Measurements from ENCODE around the gene GGT6.

Gene GGT6

DNA sequence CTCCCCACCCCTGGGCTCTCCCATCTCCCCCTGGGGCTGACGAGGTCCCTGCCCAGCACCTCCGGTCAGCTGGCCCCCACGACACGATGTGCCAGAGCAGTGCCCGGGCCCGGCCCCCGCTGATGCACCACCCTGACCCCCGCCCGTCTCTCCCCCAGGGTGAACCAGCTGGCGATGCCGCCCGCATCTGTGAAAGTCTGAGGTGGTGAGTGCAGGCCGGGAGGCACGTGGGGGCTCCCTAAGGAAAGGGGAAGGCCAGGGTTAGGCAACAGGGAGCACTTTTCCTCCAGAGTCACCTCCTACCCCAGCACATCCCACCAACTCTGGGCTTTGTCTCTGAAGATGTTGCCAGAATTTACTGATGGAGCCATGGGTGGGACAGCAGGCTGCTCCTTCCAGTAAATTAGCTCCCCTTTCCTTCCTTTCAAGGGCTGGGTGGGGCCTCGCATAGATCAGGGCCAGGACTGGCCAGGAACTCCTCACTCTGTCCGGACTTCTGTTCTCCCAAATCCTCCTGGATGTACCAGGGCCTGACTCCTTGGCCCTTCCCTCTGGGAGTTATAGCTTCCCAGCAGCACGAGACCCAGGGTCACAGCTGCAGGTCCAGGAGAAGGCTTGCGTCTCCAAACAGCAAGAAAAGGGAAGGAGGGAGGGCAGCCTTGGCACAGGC is 23.5 kb downstream of the GGT6 start:
- no peak for DNase-seq

DNA sequence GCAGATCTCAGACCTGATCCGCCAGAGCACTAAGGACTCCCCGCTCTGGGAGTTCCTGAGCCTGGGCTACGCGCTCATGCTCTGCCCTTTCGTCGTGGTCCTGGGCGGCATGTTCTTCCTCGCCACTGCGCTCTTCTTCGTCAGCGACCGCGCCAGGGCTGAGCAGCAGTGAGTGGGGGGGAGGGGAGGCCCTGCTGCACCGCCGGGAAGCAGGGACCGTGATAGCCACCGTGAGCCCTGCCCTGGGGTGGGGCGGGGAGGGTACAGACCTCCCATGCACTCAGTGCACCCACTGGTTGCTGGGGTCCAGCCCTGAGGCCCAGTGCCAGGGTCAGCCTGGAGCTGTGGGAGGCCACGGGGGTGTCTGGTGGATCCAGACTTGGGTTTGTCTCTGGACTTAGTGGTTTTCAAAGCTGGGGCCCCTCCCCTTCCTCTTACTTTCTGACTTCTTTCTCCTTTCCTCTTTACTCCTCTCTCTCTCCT is 24.1 kb downstream of the GGT6 start:
- no peak for DNase-seq

GRCh38 chr17:4535667-4536258 is 24.6 kb downstream of the GGT6 start:
- no peak for DNase-seq

DNA sequence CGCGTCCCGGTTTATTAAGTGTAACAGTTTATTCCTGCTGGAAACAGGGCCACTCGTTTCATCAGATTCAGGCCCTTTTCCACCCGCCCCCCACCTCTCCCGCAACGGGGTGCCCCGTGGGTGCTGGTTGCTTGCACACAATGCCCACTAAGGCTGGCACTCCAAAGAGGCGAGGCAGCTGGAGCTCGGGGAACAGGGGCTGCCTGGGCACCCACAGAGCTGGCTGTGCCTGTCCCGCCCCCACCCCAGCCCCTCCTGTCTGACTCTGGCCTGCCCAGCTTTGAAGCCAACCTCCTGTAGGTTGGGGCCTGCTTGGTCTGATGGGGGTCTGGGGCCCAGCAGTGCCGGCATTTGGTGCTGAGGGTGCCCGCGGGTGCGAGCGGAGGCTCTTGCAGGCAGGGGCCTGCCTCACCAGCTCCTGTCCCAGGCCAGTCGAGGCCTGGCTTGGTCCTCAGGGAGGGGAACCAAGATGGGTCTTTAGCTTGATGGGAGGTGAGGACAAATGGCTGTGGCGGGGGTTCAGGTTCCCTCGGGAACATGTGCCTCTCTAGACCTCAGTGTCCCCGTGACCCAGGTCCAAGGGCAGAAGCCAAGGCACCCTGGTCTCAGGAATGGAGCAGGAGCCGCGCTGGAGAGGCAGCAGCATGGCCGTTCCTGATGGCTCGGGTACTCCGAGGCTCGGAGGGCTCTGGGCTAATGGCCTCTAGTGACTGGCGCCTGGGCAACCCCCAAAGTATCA is 25.3 kb downstream of the GGT6 start:
- no peak for DNase-seq

DNA sequence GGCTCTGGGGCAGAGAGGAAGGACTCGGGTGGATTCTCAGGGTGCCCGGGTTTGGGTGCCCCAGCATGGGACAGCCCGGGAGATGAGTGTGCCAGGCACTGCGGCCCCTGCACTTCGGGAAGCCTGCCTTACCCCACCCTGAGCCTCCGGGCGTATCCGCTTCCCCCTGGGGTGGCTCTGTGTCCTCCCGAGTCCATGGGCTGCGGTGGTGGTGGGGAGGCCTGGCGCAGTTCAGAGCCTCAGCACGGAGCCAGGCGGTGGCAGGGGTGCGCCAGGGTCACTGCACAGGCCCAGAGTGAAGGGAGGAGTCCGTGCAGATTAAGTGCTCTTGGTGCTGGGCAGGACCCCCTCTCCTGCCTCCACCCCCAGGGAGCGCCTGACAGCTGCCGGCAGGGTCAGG is 25.9 kb downstream of the GGT6 start:
- DNase-seq, result no peak

GRCh38 chr17:4533523-4534504 is 26.6 kb downstream of the GGT6 start:
- no peak for DNase-seq

GRCh38 chr17:4532860-4533522 is 27.4 kb downstream of the GGT6 start:
- DNase-seq, result no peak

- no peak for DNase-seq
Observed at GRCh38 chr17:4531988-4532736, 28.2 kb downstream of the GGT6 start.

DNA sequence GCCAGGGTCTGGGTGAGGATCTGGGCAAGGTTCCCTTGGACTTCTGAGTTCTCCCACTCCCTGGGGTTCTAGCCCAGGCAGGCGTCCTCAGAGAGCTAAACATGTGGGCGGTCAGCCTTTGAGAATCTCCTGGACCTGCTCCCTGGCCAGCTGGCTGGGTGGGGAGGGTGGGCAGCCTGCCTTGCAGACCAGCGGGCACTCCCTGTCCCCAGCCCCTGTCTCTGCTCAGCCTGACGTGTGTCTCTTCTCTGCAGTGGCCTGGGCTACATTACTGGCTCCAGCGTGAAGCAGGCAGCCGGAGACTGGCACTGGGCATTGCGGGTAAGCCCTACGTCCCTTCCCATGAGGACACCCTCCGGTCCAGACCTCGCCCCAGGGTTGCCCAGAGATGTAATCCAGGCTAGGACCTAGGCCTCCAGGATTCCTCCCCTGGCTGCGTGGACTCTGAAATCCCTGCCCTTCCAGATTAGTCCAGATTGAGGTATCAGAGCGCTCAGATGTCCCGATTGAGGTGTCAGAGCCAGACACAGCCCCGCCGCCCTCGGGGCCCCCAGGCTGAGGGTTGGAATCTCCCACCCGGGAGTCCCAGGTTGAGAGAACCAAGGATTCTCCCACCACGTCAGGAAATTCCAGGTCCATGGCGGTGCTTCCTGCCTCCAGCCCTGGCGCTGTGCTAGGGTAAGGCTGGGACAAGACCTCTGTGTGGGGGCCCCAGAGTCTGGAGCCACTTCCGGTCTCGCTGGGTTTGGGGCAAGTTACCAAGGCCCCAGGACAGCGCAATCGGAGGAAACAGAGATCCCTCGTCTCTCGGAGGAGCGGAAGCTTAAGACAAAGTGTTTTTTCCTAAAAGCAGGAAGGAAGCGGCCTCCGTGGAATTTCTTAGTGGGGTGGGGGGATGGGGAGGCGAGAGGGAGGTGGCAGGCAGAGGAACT is 29.3 kb downstream of the GGT6 start:
- DNase-seq, result no peak

DNA sequence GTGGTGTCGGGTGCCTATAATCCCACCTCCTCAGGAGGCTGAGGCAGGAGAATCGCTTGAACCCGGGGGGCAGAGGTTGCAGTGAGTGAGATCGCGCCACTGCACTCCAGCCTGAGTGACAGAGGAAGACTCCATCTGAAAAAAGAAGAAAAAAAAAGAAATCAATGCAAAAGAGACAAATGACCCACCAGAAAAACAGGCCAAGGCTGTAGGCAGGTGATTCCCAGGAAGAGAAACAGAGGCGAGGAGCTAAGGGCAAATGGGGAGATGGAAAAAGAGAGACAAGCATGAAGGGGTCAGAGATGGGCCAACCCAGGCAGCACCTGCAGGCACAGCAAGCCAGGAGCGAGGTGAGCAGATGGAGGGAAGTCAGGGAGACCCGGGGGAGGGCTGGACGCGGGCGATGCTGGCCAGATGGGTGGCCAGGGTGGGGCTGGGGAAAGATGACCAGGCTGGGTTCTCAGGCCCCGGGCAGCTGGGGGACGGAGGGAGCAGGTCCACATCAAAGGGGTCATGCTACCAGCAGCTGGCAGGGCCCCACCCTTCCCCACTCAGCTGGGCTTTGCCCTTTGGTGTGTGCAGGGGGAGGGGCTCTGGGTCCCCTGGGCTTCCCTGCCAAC is 30.7 kb downstream of the GGT6 start:
- DNase-seq, result no peak

DNA sequence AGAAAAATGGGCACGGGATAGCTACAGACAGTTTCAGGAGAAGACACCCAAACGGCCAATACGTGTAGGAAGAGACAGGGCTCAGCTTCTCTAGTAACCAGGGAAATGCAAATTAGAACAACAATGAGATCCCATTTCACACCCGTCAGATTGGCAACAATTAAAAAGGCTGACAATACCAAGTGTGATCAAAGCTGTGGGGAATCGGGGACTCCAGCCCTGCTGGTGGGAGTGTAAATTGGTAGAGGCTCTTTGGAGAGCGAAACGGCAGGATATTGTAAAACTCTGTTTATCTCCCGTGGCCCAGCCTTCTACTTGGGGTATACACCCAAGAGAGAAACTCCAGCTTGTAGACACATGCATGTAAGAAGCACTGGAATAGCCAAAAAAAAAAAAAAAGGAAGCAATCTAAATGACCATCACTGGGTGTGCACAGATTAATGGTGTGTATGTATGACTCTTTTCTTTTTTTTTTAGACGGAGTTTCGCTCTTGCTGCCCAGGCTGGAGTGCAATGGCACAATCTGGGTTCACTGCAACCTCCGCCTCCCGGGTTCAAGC is 32.7 kb downstream of the GGT6 start:
- DNase-seq, result no peak

- DNase-seq, result no peak
Observed at GRCh38 chr17:4527134-4527533, 33.2 kb downstream of the GGT6 start.

GRCh38 chr17:4525691-4526397 is 34.5 kb downstream of the GGT6 start:
- no peak for DNase-seq

- DNase-seq, result no peak
Observed at GRCh38 chr17:4523946-4524345, 36.4 kb downstream of the GGT6 start.

GRCh38 chr17:4522661-4523060 is 37.7 kb downstream of the GGT6 start:
- no peak for DNase-seq

GRCh38 chr17:4520894-4521600 is 39.3 kb downstream of the GGT6 start:
- DNase-seq, result no peak

DNA sequence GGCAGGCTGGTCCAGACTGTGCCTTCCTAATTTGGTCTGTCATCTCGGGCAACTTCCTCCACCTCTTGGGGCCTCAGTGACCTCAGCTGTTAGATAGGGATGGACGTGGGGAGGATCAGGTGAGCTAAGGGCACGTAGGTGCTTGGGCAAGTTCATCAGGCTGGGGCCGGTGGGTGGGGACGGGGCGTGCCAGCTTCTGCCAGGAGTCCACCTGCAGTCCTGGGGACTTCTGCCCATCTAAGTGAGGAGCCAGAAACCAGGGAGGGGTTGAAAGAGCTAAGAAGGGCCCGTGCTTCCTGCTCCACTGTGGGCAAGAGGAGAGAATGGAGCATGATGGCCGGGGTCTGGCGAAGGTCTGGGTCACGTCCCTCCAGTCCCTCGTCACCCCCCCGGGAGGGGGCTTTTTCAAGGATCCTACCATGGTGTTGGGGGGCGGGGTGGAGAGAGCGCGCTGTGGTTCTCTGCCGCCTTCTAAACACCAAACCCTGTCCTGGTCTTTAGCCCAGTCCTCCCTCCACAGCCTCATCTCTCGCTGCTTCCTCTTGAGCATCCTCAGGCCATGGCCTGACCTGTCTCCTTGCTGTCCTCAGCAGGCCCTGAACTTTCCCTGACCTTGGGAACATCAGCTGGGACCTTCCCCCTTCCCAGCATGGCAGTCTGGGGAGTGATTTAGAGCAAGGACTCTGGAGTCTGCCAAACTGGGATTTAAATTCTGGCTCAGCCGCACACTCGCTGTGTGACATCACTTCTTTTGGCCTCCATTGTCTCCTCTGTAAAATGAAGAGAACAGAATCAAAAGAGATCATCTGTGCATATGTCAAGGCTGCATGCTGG is 40.1 kb downstream of the GGT6 start:
- DNase-seq, result no peak

Measured in stimulated activated CD4-positive, alpha-beta T cell treated with anti-CD3 and anti-CD28 coated beads, Interleukin-4, amount 100 ng/mL, for 4 hours (primary cell).